HepG2 (cell line): ENCODE data around the gene ZCCHC7.

ENCODE experiments used
- ARNT ChIP-seq: fragments of 450-650 bp; IDR thresholded peaks from 2 replicates; pipeline ENCODE4 v1.6.1; 2017
- BCL6 ChIP-seq: IDR thresholded peaks from 2 replicates; pipeline ENCODE4 v1.6.1; 2016; ENCODE audit warnings: missing genetic modification reagents, missing compliant biosample characterization
- BHLHE40 ChIP-seq: IDR thresholded peaks from 2 replicates; pipeline ENCODE4 v1.6.1; 2011; ENCODE audit warnings: low read length, improper control_type of control experiment
- HNRNPH1 ChIP-seq: fragments of 200-400 bp; formaldehyde crosslinking; optimal IDR thresholded peaks from 2 replicates; pipeline ENCODE3; 2017; ENCODE audit warnings: mild to moderate bottlenecking, low read depth, low read length
- KDM5A ChIP-seq: fragments of 200-600 bp; sonication (generic); IDR thresholded peaks from 2 replicates; pipeline ENCODE4 v1.7.0; 2018; ENCODE audit warnings: antibody characterized with exemption, mild to moderate bottlenecking, low read length, borderline replicate concordance
- NR3C1 ChIP-seq: sonication (generic); formaldehyde crosslinking; IDR thresholded peaks from 2 replicates; pipeline ENCODE4 v1.4.0; 2020; ENCODE audit warnings: missing genetic modification reagents
- PBX2 ChIP-seq: IDR thresholded peaks from 2 replicates; pipeline ENCODE4 v1.6.1; 2016; ENCODE audit warnings: control low read depth
- PRPF4 ChIP-seq: fragments of 200-400 bp; formaldehyde crosslinking; IDR thresholded peaks from 2 replicates; pipeline ENCODE4 v1.6.1; 2016; ENCODE audit warnings: low read length, low read depth; ENCODE audit not compliant: poor library complexity, severe bottlenecking
- TRIM22 ChIP-seq: fragments of 450-650 bp; IDR thresholded peaks from 2 replicates; pipeline ENCODE4 v1.6.1; 2017
- TRIM24 ChIP-seq: sonication (generic); formaldehyde crosslinking; IDR thresholded peaks from 2 replicates; pipeline ENCODE4 v1.8.0; 2022; ENCODE audit warnings: mild to moderate bottlenecking, missing genetic modification reagents
- ZNF263 ChIP-seq: sonication (generic); formaldehyde crosslinking; IDR thresholded peaks from 2 replicates; pipeline ENCODE4 v1.4.0; 2020; ENCODE audit warnings: missing genetic modification reagents
- ZNF432 ChIP-seq: sonication (generic); formaldehyde crosslinking; IDR thresholded peaks from 2 replicates; pipeline ENCODE4 v1.5.0; 2020; ENCODE audit warnings: missing genetic modification reagents, mild to moderate bottlenecking, borderline replicate concordance

GRCh38 chr9:37236822-37237221, 116.4 kb downstream of the ZCCHC7 start:
- no peak for TF ChIP-seq TRIM22
- no peak for TF ChIP-seq ZNF432 (CRISPR knock-in tag)
- no peak for TF ChIP-seq NR3C1 (CRISPR knock-in tag)
- TF ChIP-seq BHLHE40: no peak
- no peak for TF ChIP-seq PBX2 (CRISPR knock-in tag)
- TF ChIP-seq ARNT: no peak
- TF ChIP-seq ZNF263: no peak
- no peak for TF ChIP-seq TRIM24
- TF ChIP-seq HNRNPH1: no peak
- no peak for TF ChIP-seq PRPF4
- no peak for TF ChIP-seq KDM5A
- TF ChIP-seq BCL6: no peak
